Adrenal gland (tissue), 5 donors: ENCODE results near the gene HSD11B2.

Experiments
- CTCF ChIP-seq, 6 experiments: fragments of 450-650 bp in 4 of 6; fragments of 200-600 bp in 2 of 6; sonication (generic) in 1 of 6; IDR thresholded peaks; 1 replicate in 5 of 6; 2 replicates in 1 of 6; pipeline versions ENCODE4 v1.5.1 to v1.8.0; 2016 to 2021; ENCODE audit warnings: antibody characterized with exemption in 6 of 6, mild to moderate bottlenecking in 2 of 6, moderate library complexity in 1 of 6
- POLR2A ChIP-seq, 2 donors: fragments of 450-650 bp; IDR thresholded peaks; one replicate each; pipeline ENCODE4 v1.6.1; 2017; ENCODE audit warnings: antibody characterized with exemption in 2 of 2, mild to moderate bottlenecking in 2 of 2, moderate library complexity in 1 of 2
- donor health status: DM: no; HTN: no; CAD: no.

- TF ChIP-seq CTCF (IDR thresholded peaks at IDR 0.05) (no peak), POLR2A (IDR thresholded peaks at IDR 0.05) (no peak)
Observed at GRCh38 chr16:67451704-67452435, 20.9 kb downstream of the HSD11B2 start.
